Heart right ventricle (tissue), 16 donors: ENCODE measurements around the gene SAPCD1. TPM values are rescaled to one million over a fixed set of nuclear protein-coding genes. Genes with fewer than 3 reads are reported as not detected.

Experiments used
- ATAC-seq, 8 donors: fragments of 200-7000 bp; cut with Tn5 transposase; one replicate each; pipeline ENCODE4 v1.9.1; 2020; ENCODE audit warnings: mild to moderate bottlenecking in 8 of 8, moderate library complexity in 8 of 8, moderate number of reproducible peaks in 1 of 8
- DNase-seq, 2 donors: peaks; one replicate each; pipeline ENCODE4 v3.0.0-alpha.2; 2020
- H3K27ac ChIP-seq, 10 donors: fragments of 200-600 bp; sonication (generic) in 2 of 10; one replicate each; pipeline versions ENCODE4 v1.5.0 to v1.8.0; 2020 to 2022; ENCODE audit warnings: mild to moderate bottlenecking in 3 of 10
- H3K27me3 ChIP-seq, 7 donors: fragments of 200-600 bp; one replicate each; pipeline ENCODE4 v1.8.0; 2021 to 2022; ENCODE audit warnings: mild to moderate bottlenecking in 2 of 7
- H3K36me3 ChIP-seq, 9 donors: fragments of 200-600 bp; sonication (generic) in 1 of 9; one replicate each; pipeline versions ENCODE4 v1.5.0 to v1.8.0; 2020 to 2022; ENCODE audit warnings: mild to moderate bottlenecking in 2 of 9
- H3K4me1 ChIP-seq, 9 donors: fragments of 200-600 bp; sonication (generic) in 1 of 9; one replicate each; pipeline versions ENCODE4 v1.5.0 to v1.8.0; 2020 to 2022; ENCODE audit warnings: mild to moderate bottlenecking in 4 of 9
- H3K4me3 ChIP-seq, 10 donors: fragments of 200-600 bp; sonication (generic) in 2 of 10; one replicate each; pipeline versions ENCODE4 v1.5.0 to v1.8.0; 2020 to 2022; ENCODE audit warnings: mild to moderate bottlenecking in 7 of 10, moderate library complexity in 2 of 10
- H3K9me3 ChIP-seq, 11 donors: fragments of 200-600 bp in 10 of 11; sonication (generic) in 2 of 11; one replicate each; pipeline versions ENCODE4 v1.5.0 to v1.8.0; 2013 to 2022; ENCODE audit warnings: mild to moderate bottlenecking in 2 of 11, control low read depth in 1 of 11, moderate library complexity in 1 of 11
- CTCF ChIP-seq, 9 donors: fragments of 200-600 bp; sonication (generic) in 2 of 9; IDR thresholded peaks; one replicate each; pipeline versions ENCODE4 v1.5.0 to v1.8.0; 2021 to 2022; ENCODE audit warnings: antibody characterized with exemption in 9 of 9, mild to moderate bottlenecking in 5 of 9, moderate library complexity in 1 of 9
- WGBS, 2 donors: extraction: QIAGEN DNeasy Blood & Tissue Kit; methylation state at CpG; one replicate each; pipeline ENCODE4 v1.1.7; 2013; ENCODE audit warnings: inconsistent platforms in 1 of 2; 5-methylcytosine and 5-hydroxymethylcytosine counted together
- intact Hi-C, 10 donors: fragments of 100-400 bp; cut with DNase I; formaldehyde crosslinking; loops; one replicate each; pipeline versions ENCODE4 v1.11.1 to v1.14.2; 2022
- long read RNA-seq, 3 donors: library from polyadenylated mRNA; unstranded; transcript quantifications; one replicate each; pipeline ENCODE4 v2.0.0, GENCODE V29; 2020 to 2021
- polyA plus RNA-seq, 2 donors: library from polyadenylated mRNA; stranded (reverse); fragments of 200-250 nt; gene quantifications; one replicate each; pipeline ENCODE4 v1.2.3, GENCODE V29; 2013
- total RNA-seq, 10 donors: library from RNA; stranded (reverse); fragmentation: NEBNext Ultra II Directional in 3 of 10; extraction: Animal tissue kit (Norgen Biotek cat#: 25700) in 3 of 10; gene quantifications; one replicate each; pipeline versions ENCODE4 v1.2.1 to v1.2.4, GENCODE V29; 2021 to 2023
- donor health status: Arrhythmogenic right ventricular cardiomyopathy.
- donor health status: ischemic (EF 13 %, LVEDD 7.1; RV severe dilation, severe dysfunction).
- donor health status: healthy with polysubstance abuse.
- donor health status: DM: no; HTN: yes; CAD: no.
- donor health status: DM: no; HTN: no; CAD: no.
- donor health status: ischemic (EF 25% LVEDD 6.9; RV normal size, moderate dysfunction).
- donor health status: ischemic (EF 25% LVEDD 5.7; RV mildly dilated, moderate dysfunction).
- donor health status: healthy.
- donor health status: DM: yes; HTN: yes; CAD: no.
- donor health status: Ischemic cardiomyopathy.
- donor health status: ischemic (EF 35%, LVEDD 5.7; RV mildly dilated, moderate dysfunction).
- donor health status: nonischemic (EF 11% LVEDD 7.7; RV severe dilation, severe dysfunction).
- donor health status: DM: yes; HTN: yes; CAD: no.
- donor health status: PGD.
- donor health status: ischemic (EF 29% LVEDD 5.4; RV normal size, mild dysfunction).
- donor health status: nonischemic (EF 23%, LVEDD 6.1; RV moderate dilation, normal function).

Gene SAPCD1
- total RNA-seq: 1 to 10 TPM in 1 of 10 donors, under 1 TPM in 6, not detected in 3; 0.52 to 1.2 (median 0.72) TPM
- 1 to 10 TPM in 1 of 2 donors, under 1 TPM in 1; 0.36 to 1.9 TPM for polyA plus RNA-seq
- long read RNA-seq, donor 1: 0 reads
- long read RNA-seq, donor 2: 0 reads
- long read RNA-seq, donor 3: 0 reads

- Histone ChIP-seq H3K9me3 (no peaks in the 10 kb centered on the region), H3K4me3 (no peak within 1 kb of the TSS), H3K4me1 (peaks cover 0 to 23% (median 5%) of the 10 kb centered on the region in 9 donors), H3K27ac (peak within 1 kb of the TSS in 3 of 10 donors; percentile 15 to 33 (median 31)), H3K27me3 (no peaks in the 10 kb centered on the region), H3K36me3 (peaks cover 0 to 17% (median 0%) of the 10 kb centered on the region in 9 donors)
- no peak for DNase-seq
- no peak for TF ChIP-seq CTCF (IDR thresholded peaks at IDR 0.05)
- ATAC-seq: no peak
- intact Hi-C loops: loop anchor here in 1 of 10 donors (10.0 kb wide), 1 partner anchor 78 kb away; the partner anchor contains the start of gene LY6G5C
- 71 to 74% methylated on average over 4 of the region's 4 CpGs for WGBS, 2 donors
Measured at GRCh38 chr6:31762356-31762755, at the start of gene SAPCD1. Gene SAPCD1, plus strand, starts transcription at chr6:31762656. Its CDS starts 399 bp downstream, at chr6:31763055.

DNA sequence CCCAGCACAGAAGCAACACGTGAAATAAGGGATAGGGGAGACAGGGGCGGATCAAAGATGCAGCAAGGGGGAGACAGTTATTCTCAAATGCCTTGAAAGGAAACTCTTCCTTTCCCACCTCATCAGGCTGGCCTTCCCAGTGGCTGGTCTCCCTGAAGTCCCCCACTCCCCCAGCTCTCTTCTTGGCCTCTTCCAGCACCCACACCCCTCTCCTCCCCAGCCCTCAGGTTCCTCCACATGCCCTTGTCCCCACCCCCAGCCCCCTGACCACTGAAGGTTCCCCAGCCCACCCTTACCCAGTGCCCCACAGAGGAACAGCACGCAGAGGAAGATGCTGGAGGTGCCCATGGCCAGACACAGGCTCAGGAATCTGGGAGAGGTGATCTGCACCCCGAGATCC, 49.0 kb upstream of the SAPCD1 start:
- H3K27me3 ChIP-seq: peaks cover 0 to 5% (median 0%) of the 10 kb centered on the region in 7 donors
- intact Hi-C loops: no loop called here
- H3K36me3 ChIP-seq: no peaks in the 10 kb centered on the region
- WGBS, 2 donors: 68 to 72% methylated on average over 4 of the region's 4 CpGs
- H3K4me3 ChIP-seq: no peak overlapping the region
- DNase-seq: no peak
- no peak overlapping the region for H3K27ac ChIP-seq
- H3K9me3 ChIP-seq: no peaks in the 10 kb centered on the region
- H3K4me1 ChIP-seq: peaks cover 0 to 10% (median 0%) of the 10 kb centered on the region in 9 donors
- no peak for ATAC-seq
- TF ChIP-seq CTCF (IDR thresholded peaks at IDR 0.05): no peak

DNA sequence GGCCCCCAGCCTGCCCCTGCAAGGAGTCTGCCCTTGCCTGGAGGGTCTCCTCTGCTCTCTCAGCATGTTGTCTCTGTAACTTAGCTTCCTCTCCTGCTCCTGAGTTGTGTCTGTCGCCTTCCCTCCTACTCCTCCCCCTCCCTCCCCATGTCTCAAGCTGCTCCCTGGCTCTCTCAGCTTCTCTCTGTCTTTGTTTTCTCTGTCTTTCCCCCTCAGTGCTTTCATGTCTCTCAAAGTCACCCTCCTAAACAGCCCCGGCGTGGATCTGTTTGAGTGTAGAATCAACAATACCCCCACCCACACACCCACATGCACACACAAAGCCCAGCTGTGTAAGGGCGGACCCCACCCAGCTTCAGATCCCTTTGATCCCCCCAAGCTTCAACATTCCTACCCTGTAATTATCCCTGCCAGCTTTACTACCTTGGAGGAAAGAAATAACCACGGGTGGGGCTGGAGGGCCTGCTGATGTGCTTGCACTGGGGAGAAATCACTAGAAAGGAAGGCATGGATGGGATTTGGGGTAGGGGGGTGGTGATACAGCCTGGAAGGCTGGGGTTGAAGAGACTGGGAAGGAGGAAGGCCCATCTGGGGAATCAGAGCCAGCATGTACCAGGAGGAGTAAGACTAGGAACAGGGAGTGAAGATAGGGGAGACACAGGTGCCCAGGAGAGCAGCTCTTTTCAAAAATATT, 48.3 kb upstream of the SAPCD1 start:
- Histone ChIP-seq H3K27ac (no peak overlapping the region), H3K9me3 (no peaks in the 10 kb centered on the region), H3K36me3 (no peaks in the 10 kb centered on the region), H3K27me3 (peaks cover 0 to 5% (median 0%) of the 10 kb centered on the region in 7 donors), H3K4me3 (no peak overlapping the region), H3K4me1 (peaks cover 0 to 10% (median 0%) of the 10 kb centered on the region in 9 donors)
- no peak for ATAC-seq
- TF ChIP-seq CTCF (IDR thresholded peaks at IDR 0.05): no peak
- 53 to 57% methylated on average over 4 to 5 of the region's 5 CpGs for WGBS, 2 donors
- DNase-seq: no peak
- intact Hi-C loops: no loop called here

- TF ChIP-seq CTCF (IDR thresholded peaks at IDR 0.05): no peak
- DNase-seq (no peak), ATAC-seq (no peak)
- peaks cover 0 to 10% (median 0%) of the 10 kb centered on the region in 9 donors for H3K4me1 ChIP-seq
- no peak within 1 kb of the TSS for H3K27ac ChIP-seq
- no peaks in the 10 kb centered on the region for H3K27me3 ChIP-seq
- H3K9me3 ChIP-seq: no peaks in the 10 kb centered on the region
- WGBS, 2 donors: 73 to 80% methylated on average over 16 of the region's 16 CpGs
- H3K4me3 ChIP-seq: no peak within 1 kb of the TSS
- no peaks in the 10 kb centered on the region for H3K36me3 ChIP-seq
- intact Hi-C loops: no loop called here
Measured at GRCh38 chr6:31715022-31715958, 47.2 kb upstream of the SAPCD1 start, which contains the start of gene LY6G6D. Gene LY6G6D, plus strand, starts transcription at chr6:31715348. Its CDS starts 8 bp downstream, at chr6:31715356.
